Measurements from ENCODE around the gene GPR180. TPM values are rescaled to one million over a fixed set of nuclear protein-coding genes. Genes with fewer than 3 reads are reported as not detected.
"Not testable (repeated sequence)": the region's sequence is repeated elsewhere in the genome, so short reads cannot be mapped to it uniquely, and the experiment has no call there.

Gene GPR180
- total RNA-seq, 1 experiment from 2014 or later: 5.0 TPM

GRCh38 chr13:94636942-94637578 lies 35.4 kb downstream of the GPR180 start:
- ATAC-seq (no peak), DNase-seq (ENCODE audit: low spot score) (no peak)
- H3K4me3 Mint-ChIP-seq: no peak overlapping the region
- H3K27ac Mint-ChIP-seq: no peak overlapping the region
- ChIA-PET POLR2A (no interaction called here), CTCF (no interaction called here)
- H3K9me3 Mint-ChIP-seq: peaks cover 5% of the 10 kb centered on the region
- H3K4me1 Mint-ChIP-seq: peaks cover 33% of the 10 kb centered on the region
- TF ChIP-seq HMGXB4 (CRISPR knock-in tag; IDR thresholded peaks at IDR 0.05) (no peak), ZBTB21 (CRISPR knock-in tag; IDR thresholded peaks at IDR 0.05; ENCODE audit: borderline replicate concordance) (no peak), ATF2 (CRISPR knock-in tag; IDR thresholded peaks at IDR 0.05; ENCODE audit: borderline replicate concordance, low read depth) (no peak), ZNF317 (CRISPR knock-in tag; IDR thresholded peaks at IDR 0.05; ENCODE audit: borderline replicate concordance, low read depth) (no peak)
- peaks cover 7% of the 10 kb centered on the region; the same call in 1 of the 2 replicates for H3K36me3 Mint-ChIP-seq
- no peaks in the 10 kb centered on the region for H3K27me3 Mint-ChIP-seq (ENCODE audit: low read depth)

GRCh38 chr13:94637677-94638076 lies 36.0 kb downstream of the GPR180 start:
- H3K27ac Mint-ChIP-seq; H3K4me3 Mint-ChIP-seq; DNase-seq (ENCODE audit: low spot score); H3K27me3 Mint-ChIP-seq (ENCODE audit: low read depth); ATAC-seq; H3K36me3 Mint-ChIP-seq; CTCF ChIA-PET; H3K9me3 Mint-ChIP-seq; POLR2A ChIA-PET: not testable (repeated sequence)
- H3K4me1 Mint-ChIP-seq: peaks cover 27% of the 10 kb centered on the region

GRCh38 chr13:94640721-94641120 lies 39.1 kb downstream of the GPR180 start:
- ChIA-PET POLR2A (no interaction called here), CTCF (interaction anchor here (1.1 kb wide), 1 partner anchor 20 kb away, joined by 3 read pairs; no protein-coding TSS in a partner anchor)
- no peak overlapping the region for H3K4me3 Mint-ChIP-seq
- H3K36me3 Mint-ChIP-seq: peaks cover 7% of the 10 kb centered on the region; the same call in 1 of the 2 replicates
- DNase-seq (ENCODE audit: low spot score) (no peak), ATAC-seq (no peak)
- no peaks in the 10 kb centered on the region for H3K27me3 Mint-ChIP-seq (ENCODE audit: low read depth)
- peaks cover 3% of the 10 kb centered on the region; the same call in 1 of the 2 replicates for H3K4me1 Mint-ChIP-seq
- H3K27ac Mint-ChIP-seq: no peak overlapping the region
- H3K9me3 Mint-ChIP-seq: peaks cover 5% of the 10 kb centered on the region
- no peak for TF ChIP-seq ZBTB43 (CRISPR knock-in tag; IDR thresholded peaks at IDR 0.05)
- no peak for TF ChIP-seq MYBL2 (CRISPR knock-in tag; IDR thresholded peaks at IDR 0.05)
- no peak for TF ChIP-seq NR1H2 (CRISPR knock-in tag; IDR thresholded peaks at IDR 0.05)
- TF ChIP-seq CREM (CRISPR knock-in tag; IDR thresholded peaks at IDR 0.05): no peak
- no peak for TF ChIP-seq ZNF532 (CRISPR knock-in tag; IDR thresholded peaks at IDR 0.05; ENCODE audit: borderline replicate concordance)
- TF ChIP-seq RORB (CRISPR knock-in tag; IDR thresholded peaks at IDR 0.05): no peak
- no peak for TF ChIP-seq EMX1 (CRISPR knock-in tag; IDR thresholded peaks at IDR 0.05)
- TF ChIP-seq NR2C2 (CRISPR knock-in tag; IDR thresholded peaks at IDR 0.05): no peak
- TF ChIP-seq ETV6 (CRISPR knock-in tag; IDR thresholded peaks at IDR 0.05): no peak
- TF ChIP-seq ATF3 (CRISPR knock-in tag; conservative IDR thresholded peaks at IDR 0.05): no peak
- no peak for TF ChIP-seq ZNF121 (CRISPR knock-in tag; IDR thresholded peaks at IDR 0.05)
- TF ChIP-seq CTCF (IDR thresholded peaks at IDR 0.05): no peak
- no peak for TF ChIP-seq PRDM15 (CRISPR knock-in tag; IDR thresholded peaks at IDR 0.05)

All from WTC11 (cell line).